ENCODE results near the gene GAS5. TPM values are rescaled to one million over a fixed set of nuclear protein-coding genes. Genes with fewer than 3 reads are reported as not detected.

The GAS5 gene
- total and polyA plus RNA-seq, 2 of the 8 experiments (the other 6 are each of a cell fraction or from before 2014, with no cell fraction given): 799 to 1,238 TPM

DNA sequence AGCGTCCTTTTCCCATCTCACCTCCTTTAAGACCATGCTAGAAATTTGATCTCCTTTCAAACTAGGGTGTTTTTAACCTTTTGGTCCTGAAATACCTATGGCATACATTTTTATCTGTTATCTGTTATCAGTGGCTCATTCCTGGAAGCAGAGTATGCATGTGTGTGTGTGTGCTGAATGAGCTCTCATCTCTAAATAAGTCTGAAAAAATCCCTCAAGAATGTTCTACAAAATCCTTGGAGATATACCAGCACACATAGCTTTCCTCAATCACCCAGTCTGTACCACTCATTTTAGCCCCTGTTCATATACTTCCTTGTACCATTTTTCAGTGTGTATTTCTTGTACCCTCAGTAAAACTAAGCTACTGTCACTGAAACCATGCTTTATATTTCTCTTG lies 49.3 kb downstream of the GAS5 start:
- no peak overlapping the region for H4K91ac ChIP-seq (replicated peaks; ENCODE audit: insufficient read length, low read length)
- H3K4me1 ChIP-seq (replicated peaks in 1 of 4; ENCODE audit: control insufficient read depth in 3 of 4, insufficient read depth in 4 of 4, low read length in 3 of 4): no peaks in the 10 kb centered on the region; a peak in 3 of 7 replicates
- peaks cover 7 to 73% of the 10 kb centered on the region in 2 experiments for H3K79me2 ChIP-seq (ENCODE audit: control insufficient read depth in 1 of 2, insufficient read depth in 2 of 2, low read length in 2 of 2)
- no peak overlapping the region for H3K4ac ChIP-seq (replicated peaks; ENCODE audit: insufficient read length, low read depth, low read length)
- H3K27ac ChIP-seq (ENCODE audit: low read depth, low read length): no peak overlapping the region
- no peak overlapping the region for H3K18ac ChIP-seq (ENCODE audit: extremely low read depth, low read length)
- H3K23me2 ChIP-seq (ENCODE audit: low read depth, low read length): peaks cover 2% of the 10 kb centered on the region
- H3K79me1 ChIP-seq (ENCODE audit: low read depth, low read length): no peaks in the 10 kb centered on the region; the same call in 1 of the 2 replicates
- no peak overlapping the region for H2BK12ac ChIP-seq (ENCODE audit: low read depth, low read length)
- H2BK120ac ChIP-seq (replicated peaks; ENCODE audit: low read depth, low read length): no peak overlapping the region
- H4K5ac ChIP-seq (ENCODE audit: insufficient read length, low read depth, low read length): no peak overlapping the region
- no peaks in the 10 kb centered on the region for H4K20me1 ChIP-seq (replicated peaks in 1 of 2; ENCODE audit: control insufficient read depth in 1 of 2, insufficient read depth in 2 of 2, low read length in 2 of 2)
- DNase-seq (ENCODE audit: low read depth in 1 of 2, low spot score in 2 of 2) (no peak), FAIRE-seq (no peak)
- no peak overlapping the region for H2AK5ac ChIP-seq (ENCODE audit: low read depth, low read length)
- no peaks in the 10 kb centered on the region for H3K27me3 ChIP-seq (replicated peaks in 1 of 4; ENCODE audit: control insufficient read depth in 3 of 4, extremely low read depth in 1 of 4, insufficient read depth in 3 of 4, low read length in 3 of 4)
- CTCF ChIA-PET (ENCODE audit: partially characterized antibody): interaction anchor here (0.6 to 1.2 kb wide), 2 partner anchors 237 to 388 kb away, joined by 3 to 4 read pairs; no protein-coding TSS in a partner anchor
- no peak overlapping the region for H3K4me2 ChIP-seq (ENCODE audit: insufficient read depth in 1 of 2, low read depth in 2 of 2, low read length in 2 of 2)
- H2BK20ac ChIP-seq (ENCODE audit: low read length): no peak overlapping the region
- no peak overlapping the region for H3K56ac ChIP-seq (replicated peaks; ENCODE audit: insufficient read length, low read depth, low read length)
- no peak overlapping the region for H4K8ac ChIP-seq (ENCODE audit: extremely low read depth, insufficient read depth, low read length)
- H3K9ac ChIP-seq (replicated peaks in 1 of 4; ENCODE audit: extremely low read depth in 1 of 4, low read depth in 3 of 4, low read length in 3 of 4): no peak overlapping the region
- no peak overlapping the region for H2BK15ac ChIP-seq (ENCODE audit: low read length)
- H3K23ac ChIP-seq (ENCODE audit: insufficient read length): no peak overlapping the region
- no peak overlapping the region for H2BK5ac ChIP-seq (ENCODE audit: low read depth, low read length)
- no peak overlapping the region for H3K14ac ChIP-seq (ENCODE audit: insufficient read length)
- POLR2A ChIA-PET (ENCODE audit: partially characterized antibody): interaction anchor here (0.6 to 5.2 kb wide), 4 partner anchors 17 to 389 kb away, joined by 3 to 37 read pairs (median 4); partner anchors contain the start of genes GAS5 and ZBTB37
- no peak overlapping the region for H2AFZ ChIP-seq (ENCODE audit: low read length)
- no peak for TF ChIP-seq NRF1 (IDR thresholded peaks at IDR 0.05; ENCODE audit: low read depth, low read length)
- no peak for TF ChIP-seq BRCA1 (IDR thresholded peaks at IDR 0.05; ENCODE audit: low read depth, low read length)
- no peak for TF ChIP-seq SAP30 (IDR thresholded peaks at IDR 0.05; ENCODE audit: insufficient read depth, insufficient replicate concordance, low read length)
- TF ChIP-seq, protein P1, sequence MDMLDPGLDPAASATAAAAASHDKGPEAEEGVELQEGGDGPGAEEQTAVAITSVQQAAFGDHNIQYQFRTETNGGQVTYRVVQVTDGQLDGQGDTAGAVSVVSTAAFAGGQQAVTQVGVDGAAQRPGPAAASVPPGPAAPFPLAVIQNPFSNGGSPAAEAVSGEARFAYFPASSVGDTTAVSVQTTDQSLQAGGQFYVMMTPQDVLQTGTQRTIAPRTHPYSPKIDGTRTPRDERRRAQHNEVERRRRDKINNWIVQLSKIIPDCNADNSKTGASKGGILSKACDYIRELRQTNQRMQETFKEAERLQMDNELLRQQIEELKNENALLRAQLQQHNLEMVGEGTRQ (IDR thresholded peaks at IDR 0.05; ENCODE audit: low read length): no peak
- no peak for TF ChIP-seq KDM4A (IDR thresholded peaks at IDR 0.05; ENCODE audit: low read depth, low read length, severe bottlenecking)
- no peak for TF ChIP-seq TAF1 (IDR thresholded peaks at IDR 0.05; ENCODE audit: low read depth, low read length)
- no peak for TF ChIP-seq POU5F1 (IDR thresholded peaks at IDR 0.05; ENCODE audit: low read depth, low read length)
- H3K9me3 ChIP-seq (ENCODE audit: insufficient read depth in 2 of 2, low read depth in 1 of 2, low read length in 1 of 2): no peaks in the 10 kb centered on the region
- 92% methylated on average over 1 of the region's 1 CpG; no CpG with 5 or more reads in 1 of the 2 experiments for WGBS, 2 experiments (ENCODE audit: extremely low coverage in 1 of 2, insufficient coverage in 1 of 2, insufficient read length in 1 of 2, insufficient replicate concordance in 2 of 2, low coverage in 1 of 2, low lambda C conversion rate in 2 of 2, missing lambda C conversion rate in 1 of 2)
- H3K4me3 ChIP-seq (ENCODE audit: extremely low read depth in 1 of 4, insufficient read depth in 2 of 4, low read depth in 3 of 4, low read length in 4 of 4): no peak overlapping the region
- no peaks in the 10 kb centered on the region; a peak in 1 of 8 replicates for H3K36me3 ChIP-seq (ENCODE audit: control insufficient read depth in 2 of 4, insufficient read depth in 4 of 4, low read length in 3 of 4)
